CD14-positive monocyte (primary cell): Measurements from ENCODE around the gene DOCK3. TPM values are rescaled to one million over a fixed set of nuclear protein-coding genes. Genes with fewer than 3 reads are reported as not detected.

Experiments
- DNase-seq, 3 donors: peaks; one replicate each; pipeline ENCODE4 v3.0.0-alpha.2; 2011 to 2022
- H2AFZ ChIP-seq: 2 replicates; pipeline ENCODE4 v1.6.0; 2012; ENCODE audit warnings: mild to moderate bottlenecking, low read depth, low read length, inconsistent platforms; ENCODE audit not compliant: insufficient read depth, poor library complexity, severe bottlenecking
- H3K27ac ChIP-seq, 2 donors: 1 replicate in 1 of 2; 2 replicates in 1 of 2; pipeline ENCODE4 v1.5.1; 2012 to 2013; ENCODE audit warnings: low read length in 2 of 2, control low read depth in 1 of 2, inconsistent platforms in 1 of 2, low read depth in 1 of 2, mild to moderate bottlenecking in 1 of 2
- H3K27me3 ChIP-seq, 2 donors: one replicate each; pipeline versions ENCODE4 v1.6.0 to v1.6.1; 2011 to 2013; ENCODE audit warnings: low read length in 2 of 2; ENCODE audit not compliant: control insufficient read depth in 2 of 2, insufficient read depth in 2 of 2
- H3K36me3 ChIP-seq, 2 donors: replicated peaks in 1 of 2; 1 replicate in 1 of 2; 2 replicates in 1 of 2; pipeline versions ENCODE4 v1.5.1 to v1.6.1; 2012 to 2013; ENCODE audit warnings: low read length in 2 of 2, control low read depth in 1 of 2, inconsistent platforms in 1 of 2, mild to moderate bottlenecking in 1 of 2; ENCODE audit not compliant: insufficient read depth in 2 of 2, control insufficient read depth in 1 of 2
- H3K4me1 ChIP-seq, 2 donors: 1 replicate in 1 of 2; 2 replicates in 1 of 2; pipeline versions ENCODE4 v1.5.1 to v1.6.1; 2012 to 2013; ENCODE audit warnings: low read length in 2 of 2, control low read depth in 1 of 2, inconsistent platforms in 1 of 2, mild to moderate bottlenecking in 1 of 2, moderate library complexity in 1 of 2; ENCODE audit not compliant: insufficient read depth in 2 of 2, control insufficient read depth in 1 of 2
- H3K4me2 ChIP-seq: replicated peaks from 2 replicates; pipeline ENCODE3; 2012; ENCODE audit warnings: low read length, moderate library complexity, mild to moderate bottlenecking; ENCODE audit not compliant: poor library complexity, severe bottlenecking; ENCODE audit errors: extremely low read depth
- H3K4me3 ChIP-seq, 3 experiments: fragments of 200-600 bp in 1 of 3; sonication (generic) in 1 of 3; replicated peaks in 1 of 3; 1 replicate in 2 of 3; 2 replicates in 1 of 3; pipeline ENCODE4 v1.5.1; 2011 to 2013; ENCODE audit warnings: low read length in 3 of 3, mild to moderate bottlenecking in 3 of 3, control low read depth in 2 of 3, low read depth in 2 of 3, inconsistent platforms in 1 of 3, moderate library complexity in 1 of 3
- H3K79me2 ChIP-seq: 2 replicates; pipeline ENCODE4 v1.6.0; 2012; ENCODE audit warnings: mild to moderate bottlenecking, control low read depth, inconsistent platforms, low read length, moderate library complexity; ENCODE audit not compliant: insufficient read depth
- H3K9ac ChIP-seq: 2 replicates; pipeline ENCODE4 v1.6.0; 2017; ENCODE audit warnings: low read length, mild to moderate bottlenecking; ENCODE audit not compliant: insufficient read depth, poor library complexity, severe bottlenecking
- H3K9me3 ChIP-seq, 2 donors: replicated peaks in 1 of 2; 1 replicate in 1 of 2; 2 replicates in 1 of 2; pipeline versions ENCODE4 v1.5.1 to v1.6.1; 2012 to 2013; ENCODE audit warnings: low read length in 2 of 2, control low read depth in 1 of 2; ENCODE audit not compliant: control insufficient read depth in 1 of 2, insufficient read depth in 1 of 2
- H4K20me1 ChIP-seq: 2 replicates; pipeline ENCODE4 v1.6.0; 2012; ENCODE audit warnings: mild to moderate bottlenecking, low read length, control low read depth, moderate library complexity; ENCODE audit not compliant: insufficient read depth
- H3K27ac Mint-ChIP-seq, 7 donors: one replicate each; pipeline ENCODE4 v1.8.0; 2020; ENCODE audit warnings: mild to moderate bottlenecking in 7 of 7, mixed read lengths in 7 of 7, moderate library complexity in 6 of 7, inconsistent platforms in 2 of 7
- H3K27me3 Mint-ChIP-seq, 3 donors: one replicate each; pipeline ENCODE4 v1.8.0; 2021 to 2022; ENCODE audit warnings: low read depth in 3 of 3, mild to moderate bottlenecking in 3 of 3, mixed read lengths in 3 of 3, moderate library complexity in 3 of 3, inconsistent platforms in 1 of 3
- H3K36me3 Mint-ChIP-seq, 2 donors: one replicate each; pipeline ENCODE4 v1.8.0; 2020; ENCODE audit warnings: mixed read lengths in 2 of 2, inconsistent platforms in 1 of 2, mild to moderate bottlenecking in 1 of 2
- H3K4me1 Mint-ChIP-seq: one replicate; pipeline ENCODE4 v1.8.0; 2020; ENCODE audit warnings: mild to moderate bottlenecking, mixed read lengths
- H3K4me3 Mint-ChIP-seq, 2 donors: one replicate each; pipeline ENCODE4 v1.8.0; 2020; ENCODE audit warnings: mild to moderate bottlenecking in 2 of 2, mixed read lengths in 2 of 2, moderate library complexity in 1 of 2
- H3K9me3 Mint-ChIP-seq, 7 donors: one replicate each; pipeline ENCODE4 v1.8.0; 2020 to 2022; ENCODE audit warnings: mixed read lengths in 7 of 7, mild to moderate bottlenecking in 6 of 7, moderate library complexity in 6 of 7, inconsistent platforms in 2 of 7
- CTCF ChIP-seq: fragments of 200-600 bp; IDR thresholded peaks from one replicate; pipeline ENCODE4 v1.8.0; 2022; ENCODE audit warnings: antibody characterized with exemption, mild to moderate bottlenecking
- WGBS: methylation state at CpG from one replicate; pipeline ENCODE4 v1.1.5; 2013; ENCODE audit warnings: missing lambda C conversion rate; ENCODE audit not compliant: insufficient coverage; 5-methylcytosine and 5-hydroxymethylcytosine counted together
- intact Hi-C, 2 donors: fragments of 100-400 bp; cut with micrococcal nuclease; formaldehyde crosslinking; loops; one replicate each; pipeline versions ENCODE4 v1.15.0 to v1.15.1; 2023
- polyA plus RNA-seq, 3 donors: library from polyadenylated mRNA; depleted of rRNA in 1 of 3; unstranded in 2 of 3; stranded (reverse) in 1 of 3; fragments of 300-500 nt in 2 of 3; fragments of >200 nt in 1 of 3; fragmentation: Illumina TruSeq in 2 of 3; gene quantifications; 1 replicate in 2 of 3; 2 replicates in 1 of 3; pipeline ENCODE4 v1.2.3, GENCODE V29; 2012 to 2021

Gene DOCK3
- polyA plus RNA-seq, 3 donors: 0.03 TPM; not detected in 1

GRCh38 chr3:51216291-51216690, 541.6 kb downstream of the DOCK3 start:
- DNase-seq: no peak
- H4K20me1 ChIP-seq: no peaks in the 10 kb centered on the region
- no peak overlapping the region for H3K4me2 ChIP-seq
- H3K4me1 Mint-ChIP-seq: peaks cover 4% of the 10 kb centered on the region
- intact Hi-C loops: no loop called here
- no peak overlapping the region for H3K27ac Mint-ChIP-seq
- H3K79me2 ChIP-seq: no peaks in the 10 kb centered on the region
- no peak for TF ChIP-seq CTCF
- H3K9ac ChIP-seq: no peak overlapping the region
- H2AFZ ChIP-seq: no peak overlapping the region
- H3K36me3 Mint-ChIP-seq: no peaks in the 10 kb centered on the region
- no peaks in the 10 kb centered on the region for H3K27me3 ChIP-seq
- H3K4me3 Mint-ChIP-seq: no peak overlapping the region
- H3K4me1 ChIP-seq: no peaks in the 10 kb centered on the region
- H3K27me3 Mint-ChIP-seq: peaks cover 0 to 2% (median 0%) of the 10 kb centered on the region in 3 donors
- WGBS: no CpG with 5 or more reads among the region's 2 CpGs
- peaks cover 0 to 1% (median 0%) of the 10 kb centered on the region in 7 donors for H3K9me3 Mint-ChIP-seq
- no peaks in the 10 kb centered on the region for H3K9me3 ChIP-seq
- no peak overlapping the region for H3K4me3 ChIP-seq
- H3K27ac ChIP-seq: no peak overlapping the region
- no peaks in the 10 kb centered on the region for H3K36me3 ChIP-seq

GRCh38 chr3:51221959-51222358, 547.2 kb downstream of the DOCK3 start:
- no peak for DNase-seq
- no peaks in the 10 kb centered on the region for H3K27me3 ChIP-seq
- no peaks in the 10 kb centered on the region for H3K36me3 ChIP-seq
- Mint-ChIP-seq H3K9me3 (peaks cover 0 to 1% (median 0%) of the 10 kb centered on the region in 7 donors), H3K27ac (peak overlapping the region in 1 of 7 donors; percentile 27), H3K4me1 (peaks cover under 1% of the 10 kb centered on the region), H3K36me3 (no peaks in the 10 kb centered on the region), H3K27me3 (peaks cover 2 to 4% (median 3%) of the 10 kb centered on the region in 3 donors), H3K4me3 (no peak overlapping the region)
- intact Hi-C loops: no loop called here
- H4K20me1 ChIP-seq: no peaks in the 10 kb centered on the region
- no peaks in the 10 kb centered on the region for H3K4me1 ChIP-seq
- 100% methylated on average over 2 of the region's 2 CpGs for WGBS
- TF ChIP-seq CTCF: no peak
- H3K79me2 ChIP-seq: no peaks in the 10 kb centered on the region
- H3K9ac ChIP-seq: no peak overlapping the region
- H3K27ac ChIP-seq: no peak overlapping the region
- H3K9me3 ChIP-seq: no peaks in the 10 kb centered on the region
- no peak overlapping the region for H3K4me3 ChIP-seq
- no peak overlapping the region for H3K4me2 ChIP-seq
- H2AFZ ChIP-seq: no peak overlapping the region
